ENCODE results near the gene COPB1. TPM values are rescaled to one million over a fixed set of nuclear protein-coding genes. Genes with fewer than 3 reads are reported as not detected.

COPB1 gene
- 68.2 and 120 TPM in 2 replicates for total RNA-seq (2014; rRNA removed; shearing (Covaris generic); ENCODE audit: low replicate concordance)

GRCh38 chr11:14499560-14500180 lies at the start of gene COPB1:
Gene COPB1 (minus strand): TSS chr11:14499811. CDS start chr11:14498928, 883 bp downstream.
- H3K4me2 ChIP-seq (ENCODE audit: low read depth, low read length, poor library complexity, severe bottlenecking): peak within 1 kb of the TSS; percentile 98
- H3K4me1 ChIP-seq (ENCODE audit: low read length): peaks cover 37% of the 10 kb centered on the region
- peak within 1 kb of the TSS; percentile 69 for H3K27ac ChIP-seq (ENCODE audit: low read length)
- H3K9ac ChIP-seq (ENCODE audit: low read length): peak within 1 kb of the TSS; percentile 82
- DNase-seq: peak; percentile 96
- peaks cover 47% of the 10 kb centered on the region for H3K79me2 ChIP-seq (ENCODE audit: low read length)
- peak within 1 kb of the TSS; percentile 98 for H3K4me3 ChIP-seq (ENCODE audit: low read length)
- no peaks in the 10 kb centered on the region for H3K27me3 ChIP-seq (ENCODE audit: low read length)
- H3K9me2 ChIP-seq (replicated peaks; ENCODE audit: insufficient read depth, low read length): no peaks in the 10 kb centered on the region
- peaks cover 6% of the 10 kb centered on the region; the same call in 1 of the 2 replicates for H4K20me1 ChIP-seq (ENCODE audit: insufficient read depth, low read depth, low read length)
- no peaks in the 10 kb centered on the region for H3K9me3 ChIP-seq (ENCODE audit: low read length)
- H3K36me3 ChIP-seq (ENCODE audit: insufficient read depth, low read length): peaks cover 40% of the 10 kb centered on the region
- H2AFZ ChIP-seq (ENCODE audit: low read length): peak within 1 kb of the TSS; percentile 97

DNA sequence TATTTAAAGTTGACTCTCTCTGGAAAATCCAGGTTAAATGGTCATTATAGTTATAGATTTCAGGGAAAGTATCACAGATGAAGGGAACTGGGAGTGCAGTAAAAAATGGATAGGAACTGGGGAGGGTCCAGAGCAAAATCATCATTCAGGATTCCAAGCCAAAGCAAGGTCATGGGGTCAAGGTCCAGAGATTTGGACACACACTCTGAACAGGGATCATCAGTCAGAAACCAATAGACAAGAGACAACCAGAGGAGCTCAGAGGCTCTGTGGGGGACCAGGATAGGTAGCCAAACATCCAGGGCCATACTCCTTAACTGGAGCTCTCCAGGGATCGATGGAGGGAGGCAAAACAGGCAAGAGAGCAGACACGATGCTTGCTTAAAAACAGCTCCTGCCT lies 47.8 kb upstream of the COPB1 start:
- Histone ChIP-seq H3K9me3 (ENCODE audit: low read length) (no peaks in the 10 kb centered on the region), H3K4me1 (ENCODE audit: low read length) (no peaks in the 10 kb centered on the region), H3K9ac (ENCODE audit: low read length) (no peak overlapping the region)

GRCh38 chr11:14546672-14547071 lies 47.1 kb upstream of the COPB1 start:
- Histone ChIP-seq H3K4me1 (ENCODE audit: low read length) (no peaks in the 10 kb centered on the region), H3K79me2 (ENCODE audit: low read length) (no peaks in the 10 kb centered on the region), H3K36me3 (ENCODE audit: insufficient read depth, low read length) (no peaks in the 10 kb centered on the region), H3K4me3 (ENCODE audit: low read length) (no peak overlapping the region), H3K4me2 (ENCODE audit: low read depth, low read length, poor library complexity, severe bottlenecking) (no peak overlapping the region), H3K27ac (ENCODE audit: low read length) (no peak overlapping the region), H3K9me2 (replicated peaks; ENCODE audit: insufficient read depth, low read length) (no peaks in the 10 kb centered on the region), H2AFZ (ENCODE audit: low read length) (no peak overlapping the region), H3K27me3 (ENCODE audit: low read length) (no peaks in the 10 kb centered on the region), H3K9me3 (ENCODE audit: low read length) (no peaks in the 10 kb centered on the region), H3K9ac (ENCODE audit: low read length) (no peak overlapping the region), H4K20me1 (ENCODE audit: insufficient read depth, low read depth, low read length) (no peaks in the 10 kb centered on the region)
- no peak for DNase-seq

More for the DNA sequence above, 47.8 kb upstream of the COPB1 start:
- H3K79me2 ChIP-seq (ENCODE audit: low read length): no peaks in the 10 kb centered on the region
- no peak overlapping the region for H3K27ac ChIP-seq (ENCODE audit: low read length)
- H3K36me3 ChIP-seq (ENCODE audit: insufficient read depth, low read length): no peaks in the 10 kb centered on the region
- DNase-seq: no peak
- no peak overlapping the region for H2AFZ ChIP-seq (ENCODE audit: low read length)
- H4K20me1 ChIP-seq (ENCODE audit: insufficient read depth, low read depth, low read length): no peaks in the 10 kb centered on the region
- H3K4me2 ChIP-seq (ENCODE audit: low read depth, low read length, poor library complexity, severe bottlenecking): no peak overlapping the region
- H3K27me3 ChIP-seq (ENCODE audit: low read length): no peaks in the 10 kb centered on the region
- no peaks in the 10 kb centered on the region for H3K9me2 ChIP-seq (replicated peaks; ENCODE audit: insufficient read depth, low read length)
- H3K4me3 ChIP-seq (ENCODE audit: low read length): no peak overlapping the region

- no peaks in the 10 kb centered on the region for H3K27me3 ChIP-seq (ENCODE audit: low read length)
- no peaks in the 10 kb centered on the region for H3K79me2 ChIP-seq (ENCODE audit: low read length)
- no peak for DNase-seq
- H3K4me3 ChIP-seq (ENCODE audit: low read length): no peak overlapping the region
- H3K9me2 ChIP-seq (replicated peaks; ENCODE audit: insufficient read depth, low read length): no peaks in the 10 kb centered on the region
- no peaks in the 10 kb centered on the region for H3K9me3 ChIP-seq (ENCODE audit: low read length)
- no peak overlapping the region for H3K9ac ChIP-seq (ENCODE audit: low read length)
- no peak overlapping the region for H3K27ac ChIP-seq (ENCODE audit: low read length)
- H3K4me1 ChIP-seq (ENCODE audit: low read length): no peaks in the 10 kb centered on the region
- no peaks in the 10 kb centered on the region for H3K36me3 ChIP-seq (ENCODE audit: insufficient read depth, low read length)
- no peak overlapping the region for H2AFZ ChIP-seq (ENCODE audit: low read length)
- no peak overlapping the region for H3K4me2 ChIP-seq (ENCODE audit: low read depth, low read length, poor library complexity, severe bottlenecking)
- no peaks in the 10 kb centered on the region for H4K20me1 ChIP-seq (ENCODE audit: insufficient read depth, low read depth, low read length)
These were observed 45.0 kb upstream of the COPB1 start for GRCh38 chr11:14544611-14545010.

- no peaks in the 10 kb centered on the region for H3K4me1 ChIP-seq (ENCODE audit: low read length)
- H3K4me3 ChIP-seq (ENCODE audit: low read length): no peak overlapping the region
- no peaks in the 10 kb centered on the region for H3K36me3 ChIP-seq (ENCODE audit: insufficient read depth, low read length)
- H4K20me1 ChIP-seq (ENCODE audit: insufficient read depth, low read depth, low read length): no peaks in the 10 kb centered on the region
- no peaks in the 10 kb centered on the region for H3K9me3 ChIP-seq (ENCODE audit: low read length)
- no peaks in the 10 kb centered on the region for H3K79me2 ChIP-seq (ENCODE audit: low read length)
- DNase-seq: no peak
- no peak overlapping the region for H3K27ac ChIP-seq (ENCODE audit: low read length)
- H3K9me2 ChIP-seq (replicated peaks; ENCODE audit: insufficient read depth, low read length): no peaks in the 10 kb centered on the region
- no peak overlapping the region for H3K4me2 ChIP-seq (ENCODE audit: low read depth, low read length, poor library complexity, severe bottlenecking)
- no peak overlapping the region for H2AFZ ChIP-seq (ENCODE audit: low read length)
- no peak overlapping the region for H3K9ac ChIP-seq (ENCODE audit: low read length)
- no peaks in the 10 kb centered on the region for H3K27me3 ChIP-seq (ENCODE audit: low read length)
These were observed 43.6 kb upstream of the COPB1 start for GRCh38 chr11:14543260-14543659.

GRCh38 chr11:14542324-14542723 lies 42.7 kb upstream of the COPB1 start:
- H3K4me2 ChIP-seq (ENCODE audit: low read depth, low read length, poor library complexity, severe bottlenecking): no peak overlapping the region
- H3K9ac ChIP-seq (ENCODE audit: low read length): no peak overlapping the region
- H3K27ac ChIP-seq (ENCODE audit: low read length): no peak overlapping the region
- H3K4me1 ChIP-seq (ENCODE audit: low read length): no peaks in the 10 kb centered on the region
- H3K4me3 ChIP-seq (ENCODE audit: low read length): no peak overlapping the region
- H3K36me3 ChIP-seq (ENCODE audit: insufficient read depth, low read length): no peaks in the 10 kb centered on the region
- H2AFZ ChIP-seq (ENCODE audit: low read length): no peak overlapping the region
- no peaks in the 10 kb centered on the region for H3K79me2 ChIP-seq (ENCODE audit: low read length)
- H3K9me3 ChIP-seq (ENCODE audit: low read length): no peaks in the 10 kb centered on the region
- no peak for DNase-seq
- no peaks in the 10 kb centered on the region for H4K20me1 ChIP-seq (ENCODE audit: insufficient read depth, low read depth, low read length)
- no peaks in the 10 kb centered on the region for H3K27me3 ChIP-seq (ENCODE audit: low read length)
- H3K9me2 ChIP-seq (replicated peaks; ENCODE audit: insufficient read depth, low read length): no peaks in the 10 kb centered on the region

DNA sequence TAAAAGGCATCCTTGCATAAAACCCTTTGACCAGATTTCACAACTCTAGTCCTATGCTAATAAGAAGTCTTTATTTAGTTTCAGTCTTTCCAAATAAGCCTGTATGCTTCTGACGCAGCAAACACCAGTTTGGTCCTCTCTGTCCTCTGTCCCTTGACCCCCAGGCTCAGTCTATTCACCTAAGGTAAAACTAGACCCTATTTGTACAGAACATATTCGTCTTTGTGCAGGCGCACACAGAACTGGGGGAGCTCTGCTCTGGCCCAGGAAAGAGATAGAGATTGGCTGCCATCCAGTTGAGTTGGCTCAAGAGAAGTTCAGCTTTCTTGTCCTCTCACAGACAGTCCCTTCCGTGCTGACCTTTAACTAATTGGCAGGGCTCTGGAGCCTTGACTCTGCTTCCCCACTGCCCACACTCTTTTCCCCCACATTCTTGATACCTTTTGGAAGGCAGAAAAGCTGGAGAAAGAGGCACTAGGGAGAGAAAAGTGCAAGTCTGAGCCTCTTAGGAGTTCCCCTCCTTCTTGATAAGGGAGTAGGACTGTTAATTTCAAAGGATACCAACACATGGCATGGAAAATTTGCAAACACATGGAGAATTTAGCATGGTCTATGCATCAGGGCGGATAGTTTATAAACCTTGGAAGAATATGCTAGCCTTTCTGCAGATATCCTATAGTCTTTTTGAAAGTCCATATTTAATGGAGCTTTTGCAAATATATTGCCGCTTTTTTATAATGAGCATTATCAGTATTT lies 41.8 kb upstream of the COPB1 start:
- Histone ChIP-seq H3K9me2 (replicated peaks; ENCODE audit: insufficient read depth, low read length) (no peaks in the 10 kb centered on the region), H3K4me3 (ENCODE audit: low read length) (no peak overlapping the region), H3K9me3 (ENCODE audit: low read length) (no peaks in the 10 kb centered on the region), H3K4me1 (ENCODE audit: low read length) (no peaks in the 10 kb centered on the region), H3K79me2 (ENCODE audit: low read length) (no peaks in the 10 kb centered on the region), H3K27me3 (ENCODE audit: low read length) (no peaks in the 10 kb centered on the region), H4K20me1 (ENCODE audit: insufficient read depth, low read depth, low read length) (no peaks in the 10 kb centered on the region), H2AFZ (ENCODE audit: low read length) (no peak overlapping the region), H3K9ac (ENCODE audit: low read length) (no peak overlapping the region), H3K4me2 (ENCODE audit: low read depth, low read length, poor library complexity, severe bottlenecking) (no peak overlapping the region), H3K36me3 (ENCODE audit: insufficient read depth, low read length) (no peaks in the 10 kb centered on the region), H3K27ac (ENCODE audit: low read length) (no peak overlapping the region)
- DNase-seq: no peak

DNA sequence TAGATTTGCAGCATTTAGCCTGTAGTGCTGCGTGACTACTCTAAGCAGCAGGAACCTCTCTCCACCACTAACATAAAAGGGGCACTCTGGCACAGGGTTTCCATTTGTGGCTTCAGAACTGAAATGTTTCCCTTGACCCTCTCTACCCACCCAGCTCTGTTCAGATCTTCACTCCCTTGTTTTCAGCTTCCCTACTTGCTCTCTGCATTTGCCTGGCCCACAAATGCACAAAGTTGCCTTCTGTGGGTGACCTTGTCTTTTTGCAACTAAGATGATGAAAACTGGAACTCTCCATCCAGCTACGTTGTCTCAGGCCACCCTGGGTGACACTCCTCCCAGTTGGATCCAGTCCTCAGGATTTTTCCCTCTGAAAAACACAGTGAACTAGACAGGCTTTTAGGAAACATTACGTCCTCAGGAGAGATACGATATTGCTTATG lies 40.4 kb upstream of the COPB1 start:
- Histone ChIP-seq H3K9ac (ENCODE audit: low read length) (no peak overlapping the region), H2AFZ (ENCODE audit: low read length) (no peak overlapping the region), H3K4me3 (ENCODE audit: low read length) (no peak overlapping the region), H3K4me2 (ENCODE audit: low read depth, low read length, poor library complexity, severe bottlenecking) (no peak overlapping the region), H4K20me1 (ENCODE audit: insufficient read depth, low read depth, low read length) (no peaks in the 10 kb centered on the region), H3K9me2 (replicated peaks; ENCODE audit: insufficient read depth, low read length) (no peaks in the 10 kb centered on the region), H3K27ac (ENCODE audit: low read length) (no peak overlapping the region), H3K27me3 (ENCODE audit: low read length) (no peaks in the 10 kb centered on the region), H3K36me3 (ENCODE audit: insufficient read depth, low read length) (no peaks in the 10 kb centered on the region), H3K9me3 (ENCODE audit: low read length) (no peaks in the 10 kb centered on the region), H3K79me2 (ENCODE audit: low read length) (no peaks in the 10 kb centered on the region), H3K4me1 (ENCODE audit: low read length) (no peaks in the 10 kb centered on the region)
- no peak for DNase-seq

Data from Karpas-422 (cell line).